DMS53 treated with DMSO at 0.1 percent for 48 hours (cell line): Measurements from ENCODE around the gene FOXP2.
"Not testable (repeated sequence)": the region's sequence is repeated elsewhere in the genome, so short reads cannot be mapped to it uniquely, and the experiment has no call there.

Experiments
- DNase-seq: peaks from one replicate; lab custom pipeline; 2025; ENCODE audit not compliant: unreplicated experiment; lab: John Stamatoyannopoulos, UW

FOXP2 gene

GRCh38 chr7:114419441-114420272 is 5.0 kb downstream of the FOXP2 start:
- no peak for DNase-seq

DNA sequence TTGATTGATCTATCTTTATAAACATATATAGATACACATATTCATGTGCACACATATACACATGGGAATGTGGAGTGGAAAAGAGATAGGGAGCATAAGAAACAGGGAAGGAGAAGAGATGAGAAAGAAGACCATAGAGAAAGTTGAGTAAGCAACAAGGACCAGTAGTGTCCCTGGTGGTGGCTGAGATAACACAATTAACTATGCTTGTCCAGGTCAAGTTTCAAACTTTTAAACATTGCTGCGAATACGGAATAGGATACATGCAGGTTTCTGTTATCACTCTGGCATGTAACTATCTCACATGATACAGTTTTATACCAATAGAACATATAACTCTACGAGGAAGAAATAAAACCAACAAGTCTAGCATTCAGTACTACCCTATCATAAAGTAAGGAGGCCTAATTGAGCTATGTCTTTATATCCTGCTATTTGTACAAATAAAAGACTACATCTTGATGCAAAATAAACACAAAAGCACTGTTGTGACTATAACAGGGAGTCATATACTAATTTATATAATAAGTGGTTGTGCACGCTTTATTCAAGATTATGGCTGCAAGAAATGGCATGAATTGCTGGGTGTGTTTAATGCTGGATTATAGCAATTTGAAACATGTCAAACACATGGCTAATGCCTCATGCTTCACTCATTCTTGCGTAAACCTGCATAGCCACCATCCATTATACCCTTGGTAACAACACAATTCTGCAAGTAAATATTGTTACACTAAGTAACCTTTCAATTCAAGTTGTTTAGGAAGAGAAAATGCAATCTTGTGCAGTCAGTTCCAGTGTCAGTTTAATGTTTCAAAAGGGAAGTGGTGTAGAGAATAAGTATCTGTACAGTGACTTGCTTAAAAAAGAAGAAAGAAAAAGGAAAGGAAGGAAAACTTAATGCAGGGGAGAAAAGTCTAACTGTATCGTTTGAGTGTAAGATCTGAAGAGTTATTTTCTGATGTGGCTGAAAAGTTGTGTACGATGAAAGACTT is 8.2 kb downstream of the FOXP2 start:
- DNase-seq, result no peak

GRCh38 chr7:114426382-114426781 is 11.8 kb downstream of the FOXP2 start:
- no peak for DNase-seq

DNA sequence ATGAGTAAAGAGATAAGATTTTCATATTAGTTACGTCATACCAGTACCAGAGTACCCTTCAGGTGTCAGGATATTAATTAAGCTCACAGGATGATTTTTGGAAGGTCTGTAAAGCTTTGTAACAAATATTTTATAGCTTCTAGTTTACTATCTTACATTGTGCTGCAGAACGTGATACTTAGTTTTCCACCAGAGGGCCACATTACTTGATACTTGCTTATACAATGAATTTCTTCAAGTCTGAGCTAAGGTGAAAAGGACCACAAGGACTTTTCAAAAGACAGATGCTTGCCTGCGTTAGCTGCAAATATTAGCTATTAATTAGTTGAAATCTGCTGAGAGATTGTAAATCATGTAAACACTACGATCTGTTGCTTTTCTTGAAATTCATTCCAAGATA is 12.2 kb downstream of the FOXP2 start:
- peak; percentile 43 for DNase-seq

DNA sequence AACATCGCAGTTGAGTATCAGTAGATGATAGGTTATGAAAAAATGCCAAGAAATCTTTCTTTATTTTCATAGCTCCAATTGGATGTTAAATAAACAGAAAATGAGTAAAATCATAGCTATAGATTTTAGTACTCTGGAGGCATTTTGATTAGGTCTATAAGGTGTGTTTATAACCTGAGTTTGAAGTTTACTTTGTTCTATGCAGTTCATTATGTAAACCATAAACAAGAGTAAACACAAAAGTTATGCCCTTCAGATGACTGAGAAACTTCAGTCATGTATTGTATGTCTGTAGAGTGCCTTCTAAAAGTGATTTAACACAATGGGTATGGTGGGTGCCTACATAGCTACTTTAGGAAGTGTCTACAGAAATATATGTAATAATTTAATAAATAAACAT is 13.6 kb downstream of the FOXP2 start:
- DNase-seq, result no peak

DNA sequence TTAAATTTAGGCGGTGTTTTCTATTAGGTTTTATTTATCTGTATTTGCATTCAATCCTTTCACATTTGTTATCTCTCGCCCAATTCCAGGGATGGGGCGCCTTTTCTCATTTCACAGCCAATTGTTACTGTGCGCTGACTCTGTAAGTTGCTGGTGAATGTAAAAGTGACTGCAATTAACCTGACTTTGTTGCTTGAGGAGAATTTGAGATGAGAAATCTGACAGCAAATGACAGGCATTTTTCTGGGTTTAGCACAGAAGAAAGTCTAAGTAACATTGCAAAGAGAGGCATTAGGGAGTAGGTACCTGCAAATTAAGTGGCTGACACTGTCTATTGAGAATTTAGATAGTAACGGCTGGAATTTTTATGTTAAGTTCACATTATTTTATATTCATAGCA is 16.6 kb downstream of the FOXP2 start:
- DNase-seq, result no peak

- no peak for DNase-seq
These were observed 17.4 kb downstream of the FOXP2 start for GRCh38 chr7:114432061-114432460.

- DNase-seq, result no peak
These were observed 18.1 kb downstream of the FOXP2 start for GRCh38 chr7:114432703-114433102.

GRCh38 chr7:114439581-114439980 is 25.0 kb downstream of the FOXP2 start:
- DNase-seq, result no peak

- DNase-seq, result not testable (repeated sequence)
These were observed 26.3 kb downstream of the FOXP2 start for GRCh38 chr7:114440927-114441326.

GRCh38 chr7:114444196-114444595 is 29.6 kb downstream of the FOXP2 start:
- no peak for DNase-seq

GRCh38 chr7:114450431-114450830 is 35.8 kb downstream of the FOXP2 start:
- DNase-seq, result no peak

DNA sequence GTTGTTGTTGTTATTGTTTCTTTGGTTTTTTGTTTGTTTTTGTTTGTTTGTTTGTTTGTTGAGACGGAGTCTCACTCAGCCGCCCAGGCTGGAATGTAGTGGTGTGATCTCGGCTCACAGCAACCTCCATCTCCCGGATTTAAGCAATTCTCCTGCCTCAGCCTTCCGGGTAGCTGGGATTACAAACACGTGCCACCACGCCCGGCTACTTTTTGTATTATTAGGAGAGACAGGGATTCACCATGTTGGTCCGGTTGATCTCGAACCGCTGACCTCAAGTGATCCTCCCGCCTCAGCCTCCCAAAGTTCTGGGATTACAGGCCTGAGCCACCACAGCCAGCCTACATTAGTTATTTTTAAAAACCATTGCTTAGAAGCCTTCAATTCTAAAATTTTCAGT is 45.0 kb downstream of the FOXP2 start:
- DNase-seq, result no peak

DNA sequence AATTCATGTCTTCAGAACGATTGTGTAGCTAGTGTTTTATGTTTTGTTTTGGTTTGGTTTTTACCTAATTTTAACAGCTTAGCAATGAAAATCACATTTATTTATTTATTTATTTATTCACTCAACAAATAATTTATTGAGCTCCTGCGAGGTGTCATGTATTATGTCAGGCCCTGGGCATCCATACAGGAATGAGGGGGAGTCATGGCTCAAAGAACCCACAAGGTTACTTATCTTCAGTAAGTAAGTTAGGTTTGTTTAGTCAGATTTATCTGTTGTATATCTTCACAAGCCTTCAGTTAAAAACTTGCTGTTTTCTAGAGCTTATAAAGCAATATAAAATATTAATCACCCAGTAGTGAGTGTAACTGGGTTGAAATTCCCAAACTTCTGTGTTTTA is 45.4 kb downstream of the FOXP2 start:
- no peak for DNase-seq

DNA sequence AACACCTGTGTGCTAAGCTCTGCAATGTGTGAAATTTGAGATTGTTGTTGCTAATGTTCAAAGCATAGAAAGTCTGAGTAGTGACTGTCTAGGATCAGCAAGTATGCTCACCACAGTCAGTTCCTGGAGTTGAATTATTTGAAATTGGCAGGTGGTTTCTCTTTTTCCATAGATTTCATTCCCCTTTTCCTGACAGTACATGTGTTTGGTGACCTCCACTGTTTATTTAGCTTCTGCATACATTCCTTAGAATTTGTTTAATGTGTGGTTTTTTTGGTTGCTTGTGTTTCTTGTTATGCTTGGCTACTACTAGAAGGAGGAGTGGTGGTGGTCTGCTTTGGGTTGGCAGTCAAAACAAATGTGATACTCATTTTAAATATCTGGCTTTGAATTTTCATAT is 52.3 kb downstream of the FOXP2 start:
- DNase-seq, result no peak

DNA sequence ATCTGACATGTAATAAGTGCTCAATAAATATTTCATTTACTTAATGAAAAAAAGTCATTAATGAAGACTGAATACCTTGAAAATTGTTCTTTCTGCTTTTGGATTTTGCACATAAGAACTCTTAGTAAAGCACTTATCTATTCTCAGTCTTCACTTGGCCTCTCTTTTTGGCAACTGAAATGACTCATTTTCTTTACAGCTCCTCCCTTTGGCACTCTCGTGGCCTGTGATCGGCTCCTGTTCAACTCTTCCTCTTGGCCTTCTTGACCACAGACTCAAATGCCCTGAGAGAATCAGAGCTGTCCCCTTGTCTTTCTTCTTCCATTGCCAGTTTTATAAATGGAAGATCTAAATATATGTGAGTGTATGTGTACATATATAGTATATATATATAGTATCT is 54.2 kb downstream of the FOXP2 start:
- no peak for DNase-seq

DNA sequence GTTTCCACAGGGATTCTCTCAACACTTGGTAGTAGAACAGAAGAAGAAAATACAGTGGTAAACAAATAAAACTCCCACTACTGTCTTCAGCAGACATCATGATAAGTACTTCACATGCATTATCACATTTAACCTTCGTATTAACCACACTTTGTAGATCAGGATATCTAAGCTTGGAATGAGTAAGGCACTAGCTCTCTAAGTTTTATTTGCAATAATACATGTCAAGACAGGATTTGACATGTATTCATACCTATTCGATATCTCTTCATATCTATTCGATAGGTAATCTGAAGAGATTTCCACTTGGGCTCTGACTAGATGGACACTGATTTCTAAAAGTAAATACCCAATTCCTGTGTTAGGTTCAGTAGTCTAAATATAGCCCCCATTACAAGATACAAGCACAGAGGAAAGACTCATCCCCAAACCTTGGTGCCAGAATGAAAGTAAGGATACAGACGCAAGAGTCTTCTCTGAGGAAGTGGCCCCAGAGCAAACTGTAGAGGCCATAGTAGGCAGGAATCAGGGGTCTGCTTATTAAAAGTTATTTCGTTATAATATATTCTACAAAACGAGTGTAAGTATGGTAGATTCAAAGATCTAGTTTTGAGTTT is 58.4 kb downstream of the FOXP2 start:
- DNase-seq, result no peak

DNA sequence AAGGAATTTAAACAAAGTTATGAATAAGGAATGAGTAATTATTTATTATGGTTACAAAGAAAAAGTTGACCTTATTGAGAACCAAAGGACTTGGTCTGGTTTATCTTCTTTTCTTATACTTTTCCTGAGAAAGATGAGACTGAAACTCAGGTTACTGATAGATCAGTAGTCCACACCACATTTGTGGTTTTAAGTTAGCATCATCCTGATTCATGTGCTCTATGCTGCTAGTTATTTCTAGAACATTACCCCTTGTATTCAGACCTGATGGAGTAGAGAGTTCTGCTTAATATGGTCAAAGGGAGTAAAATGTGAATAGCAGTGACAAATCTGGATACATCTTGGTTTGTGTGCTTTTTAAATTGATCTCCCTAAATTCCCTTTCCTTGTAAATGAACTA is 63.8 kb downstream of the FOXP2 start:
- no peak for DNase-seq

DNA sequence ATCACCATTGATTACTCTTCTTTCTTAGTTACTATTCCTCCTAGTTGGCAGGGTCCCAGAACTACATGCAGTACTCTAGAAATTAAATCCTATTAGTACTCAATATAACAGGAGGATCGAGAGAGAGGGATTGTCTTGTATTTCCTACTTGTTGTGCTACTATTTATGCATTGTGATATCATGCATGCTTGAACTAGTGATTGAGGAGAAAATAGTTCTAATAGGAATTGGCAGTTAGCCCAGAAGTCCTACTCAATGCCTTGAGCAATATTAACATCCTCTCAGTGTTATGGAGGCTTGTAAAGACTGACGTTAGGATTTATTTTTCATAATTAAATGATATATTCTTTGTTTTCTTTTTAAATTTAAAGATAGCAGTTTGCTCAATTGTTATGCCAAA is 67.4 kb downstream of the FOXP2 start:
- DNase-seq, result no peak

- no peak for DNase-seq
These were observed 69.6 kb downstream of the FOXP2 start for GRCh38 chr7:114484226-114484625.

DNA sequence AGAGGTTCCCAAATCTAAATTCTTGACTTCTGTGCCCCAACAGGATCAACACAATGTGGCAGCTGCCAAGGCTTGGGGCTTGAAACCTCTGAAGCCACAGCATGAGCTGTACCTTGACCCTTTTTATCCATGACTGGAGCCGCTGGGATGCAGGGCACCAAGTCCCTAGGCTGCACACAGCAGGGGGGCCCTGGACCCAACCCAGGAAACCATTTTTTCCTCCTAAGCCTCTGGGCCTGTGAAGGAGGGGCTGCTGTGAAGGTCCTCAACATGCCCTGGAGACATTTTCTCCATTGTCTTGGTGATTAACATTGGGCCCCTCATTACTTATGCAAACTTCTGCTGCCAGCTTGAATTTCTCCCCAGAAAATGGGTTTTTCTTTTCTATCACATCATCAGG is 72.6 kb downstream of the FOXP2 start:
- no peak for DNase-seq

DNA sequence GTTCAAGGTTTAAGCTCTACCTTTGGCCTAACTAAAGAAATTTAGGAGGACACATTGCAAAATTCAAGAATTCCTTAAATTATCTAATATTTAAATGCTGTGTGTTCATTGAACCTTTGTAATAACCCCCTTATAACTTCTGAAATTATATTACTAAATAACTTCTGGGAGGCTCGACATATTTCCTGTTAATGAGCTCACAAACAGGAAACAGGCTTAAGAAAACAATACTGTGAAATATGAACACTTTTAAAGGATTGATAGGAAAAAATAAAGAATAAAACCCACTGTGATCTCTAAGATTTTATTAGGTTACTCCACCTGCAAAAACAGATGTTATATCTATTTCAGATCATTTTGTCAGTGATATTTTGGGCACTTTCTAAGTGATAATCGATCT is 74.1 kb downstream of the FOXP2 start:
- no peak for DNase-seq
